NOMO-1 treated with DMSO at 0.1 percent for 48 hours (cell line): Measurements from ENCODE around the gene DERL3.
A peak's percentile ranks its signal among the peaks of the same experiment; 100 is the strongest.
"Not testable (repeated sequence)": the region's sequence is repeated elsewhere in the genome, so short reads cannot be mapped to it uniquely, and the experiment has no call there.

Experiments used
- DNase-seq: peaks from one replicate; lab custom pipeline; 2025; ENCODE audit not compliant: unreplicated experiment; lab: John Stamatoyannopoulos, UW

Gene DERL3

GRCh38 chr22:23838681-23839468 lies at the start of gene DERL3:
TSS of gene DERL3 (minus strand) at chr22:23839006. CDS start at chr22:23838987, 19 bp downstream.
- peak; percentile 100 for DNase-seq

GRCh38 chr22:23884140-23884539 lies 45.3 kb upstream of the DERL3 start:
- DNase-seq, result no peak

- no peak for DNase-seq
Measured at GRCh38 chr22:23883658-23884057, 44.9 kb upstream of the DERL3 start.

- DNase-seq, result no peak
Measured at GRCh38 chr22:23882370-23882769, 43.6 kb upstream of the DERL3 start.

- DNase-seq, result no peak
Measured at GRCh38 chr22:23878219-23878618, 39.4 kb upstream of the DERL3 start.

- no peak for DNase-seq
Measured at GRCh38 chr22:23877566-23877965, 38.8 kb upstream of the DERL3 start.

- no peak for DNase-seq
Measured at GRCh38 chr22:23875801-23876200, 37.0 kb upstream of the DERL3 start.

GRCh38 chr22:23874871-23875270 lies 36.1 kb upstream of the DERL3 start:
- no peak for DNase-seq

GRCh38 chr22:23868580-23868979 lies 29.8 kb upstream of the DERL3 start:
- no peak for DNase-seq

- DNase-seq, result not testable (repeated sequence)
Measured at GRCh38 chr22:23864499-23865154, 25.8 kb upstream of the DERL3 start.

GRCh38 chr22:23862103-23862502 lies 23.3 kb upstream of the DERL3 start:
- DNase-seq, result peak; percentile 46

- not testable (repeated sequence) for DNase-seq
Measured at GRCh38 chr22:23860187-23860586, 21.4 kb upstream of the DERL3 start.

GRCh38 chr22:23859201-23859600 lies 20.4 kb upstream of the DERL3 start:
- DNase-seq, result no peak

GRCh38 chr22:23858484-23858815 lies 19.6 kb upstream of the DERL3 start:
- DNase-seq, result no peak

- DNase-seq, result peak; percentile 97
Measured at GRCh38 chr22:23857606-23858483, 19.0 kb upstream of the DERL3 start, which contains the start of gene SLC2A11. TSS of gene SLC2A11 (plus strand) at chr22:23857875. CDS start at chr22:23858000, 125 bp downstream.

GRCh38 chr22:23856721-23857605 lies 18.2 kb upstream of the DERL3 start:
- DNase-seq, result peak; percentile 36

GRCh38 chr22:23850136-23850611 lies 11.4 kb upstream of the DERL3 start:
- no peak for DNase-seq

- DNase-seq, result peak; percentile 70
Measured at GRCh38 chr22:23849009-23850006, 10.5 kb upstream of the DERL3 start.
